ENCODE data around the gene NRM. TPM values are rescaled to one million over a fixed set of nuclear protein-coding genes. Genes with fewer than 3 reads are reported as not detected.

Gene NRM
- total RNA-seq, 1 experiment from 2014 or later = 16.7 TPM

DNA sequence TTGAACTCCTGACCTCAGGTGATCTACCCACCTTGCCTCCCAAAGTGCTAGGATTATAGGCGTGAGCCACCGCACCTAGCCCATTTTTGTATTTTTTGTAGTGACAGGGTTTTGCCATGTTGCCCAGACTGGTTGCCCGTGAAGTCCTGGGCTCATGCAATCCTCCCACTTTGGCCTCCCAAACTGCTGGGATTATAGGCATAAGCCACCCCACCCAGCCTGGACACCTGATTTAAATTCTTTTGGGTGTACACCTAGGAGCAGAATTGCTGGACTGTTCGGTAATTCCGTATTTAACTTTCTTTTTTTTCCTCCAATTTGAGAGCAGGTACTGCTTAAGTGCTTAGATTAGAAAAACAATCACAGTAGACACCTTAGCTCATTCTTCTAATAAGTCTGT, 5.6 kb upstream of the NRM start:
- DNase-seq (ENCODE audit: low read depth) = no peak
- in situ Hi-C loops (cut with HindIII; ENCODE audit: low pct_unique_long_range_greater_than_20kb, low sequenced_read_pairs) = no loop called here

DNA sequence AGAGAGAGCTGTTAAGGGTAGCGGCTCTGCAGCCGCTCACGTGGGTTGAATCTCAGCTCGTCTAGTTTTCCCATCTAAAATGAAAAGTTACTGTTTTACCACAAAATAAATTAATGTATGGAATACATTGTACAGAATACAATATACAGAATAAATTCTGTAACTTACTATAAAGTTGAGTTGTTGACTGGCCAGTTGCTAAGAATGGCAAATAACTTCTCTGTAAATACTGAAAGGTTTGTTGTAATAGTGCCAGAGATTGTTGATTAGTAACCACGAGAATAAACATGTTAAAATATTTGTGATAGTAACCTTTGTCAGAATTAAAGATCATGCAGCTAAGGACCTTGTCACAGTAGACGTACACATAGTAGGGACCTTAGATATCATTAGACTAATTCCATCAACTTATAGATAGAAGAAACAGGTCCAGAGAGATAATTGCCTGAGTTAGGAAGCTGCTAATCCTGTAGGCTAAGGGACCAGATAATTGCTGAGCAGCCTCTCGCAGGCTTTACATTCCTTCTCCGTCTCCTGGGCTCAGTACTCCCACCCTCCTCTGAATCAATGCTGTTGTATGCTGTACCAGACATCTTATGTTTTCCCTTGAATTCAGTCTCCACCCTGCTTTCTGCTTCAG, 544 bp upstream of the NRM start:
- in situ Hi-C loops (cut with HindIII; ENCODE audit: low pct_unique_long_range_greater_than_20kb, low sequenced_read_pairs) = no loop called here
- DNase-seq (ENCODE audit: low read depth) = peak; percentile 61

DNA sequence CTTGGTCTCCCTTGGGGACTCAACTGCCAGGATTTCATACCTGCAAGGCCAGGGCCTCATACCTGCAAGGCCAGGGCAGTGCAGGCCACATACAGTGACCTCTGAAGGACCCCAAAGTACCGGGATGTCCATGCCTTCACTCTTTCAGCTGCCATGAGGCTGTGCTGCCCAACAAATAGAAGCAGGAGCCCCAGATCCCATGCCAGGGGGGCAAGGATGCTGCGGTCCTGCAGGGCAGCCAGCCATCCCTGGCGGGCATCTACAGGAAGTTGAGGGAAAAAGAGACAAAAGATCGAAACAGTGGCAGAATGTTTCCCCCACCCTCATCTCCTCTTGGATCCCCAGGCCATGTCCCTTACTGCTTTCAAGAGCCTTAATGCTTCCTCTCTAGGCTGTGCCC, 799 bp downstream of the NRM start:
- no peak for DNase-seq (ENCODE audit: low read depth)
- in situ Hi-C loops (cut with HindIII; ENCODE audit: low pct_unique_long_range_greater_than_20kb, low sequenced_read_pairs) = no loop called here

DNA sequence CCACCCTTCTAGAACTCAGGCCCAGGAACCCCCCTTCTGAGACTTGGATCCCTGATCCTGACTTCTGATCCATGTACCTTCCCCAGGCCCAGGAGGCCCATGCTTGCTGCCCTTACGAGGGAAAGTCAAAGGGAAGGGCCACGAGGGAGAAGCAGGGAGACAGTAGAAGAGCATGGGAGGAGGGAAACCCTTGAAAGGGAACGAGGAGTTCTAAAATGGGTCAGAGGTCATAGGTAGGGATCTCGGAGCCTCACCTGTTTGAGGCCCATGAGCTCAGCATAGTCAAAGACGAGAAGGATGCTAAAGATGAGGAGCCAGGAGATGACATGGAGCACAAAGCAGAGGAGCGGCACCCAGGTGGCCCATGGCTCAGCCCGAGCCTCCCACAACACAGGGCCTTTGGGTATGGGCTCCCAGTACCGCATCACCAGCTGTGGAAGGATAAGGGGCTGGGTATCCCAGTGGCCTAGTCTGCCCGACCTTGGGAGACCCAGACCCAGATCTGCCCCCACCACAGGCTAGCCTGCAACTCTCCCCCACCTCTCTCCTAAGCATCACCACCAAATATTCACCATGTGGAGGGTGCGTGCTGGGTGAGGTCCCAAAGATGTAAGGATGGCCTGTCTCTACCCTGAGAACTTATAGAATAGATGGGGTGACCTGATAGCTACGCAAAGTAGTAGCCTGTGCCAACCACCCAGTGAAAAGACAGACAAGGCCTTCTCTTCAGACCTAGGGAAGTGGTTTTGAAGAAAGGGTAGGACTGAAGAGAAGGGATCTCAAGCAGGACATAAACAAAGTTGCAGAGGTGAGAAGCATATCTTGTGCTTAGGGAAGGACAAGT, 1.5 kb downstream of the NRM start:
- in situ Hi-C loops (cut with HindIII; ENCODE audit: low pct_unique_long_range_greater_than_20kb, low sequenced_read_pairs) = no loop called here

DNA sequence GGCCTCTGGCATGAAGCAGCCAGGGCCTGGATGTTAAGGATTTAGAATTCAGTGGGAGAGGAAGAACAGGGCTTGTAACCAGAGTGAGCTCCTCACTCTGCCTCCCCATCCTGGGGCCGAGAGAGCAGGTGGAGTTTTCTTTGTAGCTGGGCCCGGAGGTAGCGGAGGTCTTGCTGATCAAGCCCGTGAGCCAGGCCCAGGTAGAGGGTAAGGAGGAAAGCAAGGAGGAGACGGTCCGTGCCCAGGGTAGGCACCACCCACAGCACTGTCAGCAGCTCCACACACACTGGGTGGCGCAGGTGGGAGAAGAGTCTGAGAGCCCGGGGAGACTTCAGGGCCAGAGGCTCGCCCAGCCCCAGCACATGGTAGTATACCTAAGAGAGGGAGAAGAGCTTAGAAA, 2.2 kb downstream of the NRM start:
- no peak for DNase-seq (ENCODE audit: low read depth)
- in situ Hi-C loops (cut with HindIII; ENCODE audit: low pct_unique_long_range_greater_than_20kb, low sequenced_read_pairs) = no loop called here

More for the DNA sequence above, 1.5 kb downstream of the NRM start:
- DNase-seq (ENCODE audit: low read depth) = no peak

DNA sequence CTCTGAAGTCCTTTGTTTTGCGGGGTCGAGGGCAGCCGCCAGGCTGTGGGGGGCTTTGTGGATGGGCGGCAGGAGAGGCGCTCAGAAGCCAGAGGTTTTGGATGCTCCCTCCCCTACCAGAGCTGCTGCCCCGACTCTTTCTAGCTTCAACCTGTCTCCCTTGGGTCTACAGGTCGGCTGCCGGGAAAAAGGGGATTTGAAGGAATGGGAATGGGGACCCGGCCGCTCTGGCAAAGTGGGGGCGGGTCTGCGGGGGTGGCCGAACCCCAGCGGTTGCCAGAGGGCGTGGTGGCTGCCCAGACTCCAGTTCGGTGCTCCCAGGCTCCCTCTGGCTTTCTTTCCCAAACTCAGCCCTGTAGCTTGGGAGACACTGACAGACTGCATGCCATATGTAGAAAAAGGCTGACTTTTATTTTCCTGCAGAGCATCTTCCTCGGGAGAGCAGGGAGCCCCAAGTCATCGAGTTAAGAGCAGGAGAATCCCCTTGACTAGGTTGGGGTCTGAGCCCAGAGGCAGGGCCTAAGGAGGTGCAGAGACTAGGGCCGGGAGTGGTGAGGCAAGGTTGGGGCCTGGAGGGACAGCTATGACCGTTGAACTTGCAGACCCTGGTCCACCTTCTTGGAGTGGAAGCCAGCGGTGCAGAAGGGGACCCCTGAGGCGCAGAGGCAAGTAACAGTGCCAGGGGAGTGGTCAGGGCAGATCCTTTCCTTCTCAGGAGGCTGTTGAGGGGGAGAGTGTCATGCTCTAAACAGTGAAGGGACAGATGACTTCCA, 2.9 kb downstream of the NRM start:
- no peak for DNase-seq (ENCODE audit: low read depth)
- in situ Hi-C loops (cut with HindIII; ENCODE audit: low pct_unique_long_range_greater_than_20kb, low sequenced_read_pairs) = no loop called here

DNA sequence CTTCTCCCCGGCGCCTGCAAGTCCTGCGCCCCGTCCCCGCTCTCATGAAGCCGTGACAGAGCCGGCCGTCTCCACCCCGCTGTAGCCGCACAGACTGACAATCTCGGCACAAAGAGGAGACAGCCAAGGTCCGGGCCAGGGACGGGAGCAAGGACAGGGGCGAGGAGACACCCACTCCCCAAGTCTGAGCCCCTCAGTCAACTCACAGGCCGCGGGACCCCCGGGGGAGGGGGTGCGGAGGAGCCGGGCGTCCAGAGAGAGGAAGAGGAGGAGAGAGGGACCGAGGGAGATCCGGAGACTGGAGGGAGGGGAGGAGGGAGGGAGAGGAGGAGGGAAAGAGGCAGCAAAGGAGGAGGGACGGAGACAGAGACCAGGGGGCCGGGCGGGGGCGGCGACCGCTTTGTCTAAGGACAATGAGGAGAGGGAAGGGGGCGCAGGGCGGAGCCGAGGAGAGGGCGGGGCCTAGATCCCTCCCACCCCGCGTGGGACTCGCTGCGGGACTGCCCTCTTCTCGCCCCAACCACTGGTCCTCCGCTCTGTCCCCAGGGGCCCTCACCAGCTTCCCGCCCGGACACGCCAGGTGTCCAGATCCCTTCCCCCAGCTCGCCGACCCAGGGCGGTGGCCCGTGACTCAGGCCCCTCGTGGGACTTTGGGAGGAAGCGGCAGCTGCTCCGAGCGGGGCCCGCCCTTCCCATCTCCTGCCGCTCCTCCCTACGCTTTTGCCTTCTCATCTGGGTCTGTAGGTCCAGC, 3.7 kb downstream of the NRM start:
- DNase-seq (ENCODE audit: low read depth) = peak; percentile 99
- in situ Hi-C loops (cut with HindIII; ENCODE audit: low pct_unique_long_range_greater_than_20kb, low sequenced_read_pairs) = no loop called here

DNA sequence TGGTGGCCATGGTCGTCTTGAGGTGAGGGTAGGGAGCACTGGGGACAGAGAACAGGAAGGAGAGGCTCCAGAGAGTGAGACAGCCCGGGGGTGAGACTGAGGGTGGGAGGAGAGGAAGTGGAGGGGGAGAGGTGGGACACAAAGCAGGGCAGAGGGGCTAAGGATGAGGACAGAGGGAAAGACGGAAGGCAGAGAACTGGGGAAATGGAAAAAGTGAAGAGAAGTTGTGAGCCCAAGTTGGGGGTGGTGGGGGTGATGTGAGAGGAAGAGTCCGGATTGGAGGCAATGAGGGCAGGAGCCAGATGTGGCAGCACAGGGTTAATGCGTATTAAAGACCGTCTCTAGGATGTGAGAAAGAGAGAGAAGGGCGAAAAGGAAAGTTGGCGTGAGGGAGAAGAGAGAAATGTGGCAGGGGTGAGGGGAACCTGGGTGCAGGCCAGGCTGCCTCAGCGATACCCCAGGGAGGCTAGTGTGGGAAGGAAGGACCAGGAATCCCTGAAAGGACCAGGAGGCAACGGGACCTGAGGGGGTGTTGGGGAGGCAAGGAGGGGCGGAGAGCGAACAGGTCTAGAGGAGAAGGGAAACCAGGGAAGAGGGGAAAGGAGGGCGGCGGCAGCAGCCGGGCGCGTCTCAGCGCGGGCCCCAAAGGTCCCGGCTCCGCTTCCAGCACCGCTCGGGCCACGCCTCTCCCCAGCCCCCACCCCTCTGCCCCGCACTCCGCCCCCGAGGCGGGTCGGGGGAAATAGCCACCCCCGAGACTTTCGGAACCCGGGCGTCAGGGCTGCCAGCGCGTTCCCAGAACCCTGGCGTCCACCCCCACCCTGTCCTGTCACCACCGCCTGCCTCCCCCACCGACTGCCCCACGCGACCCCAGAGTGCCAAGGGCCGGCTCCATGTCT, 4.5 kb downstream of the NRM start, which contains the start of gene PPP1R18:
Gene PPP1R18 (minus strand): TSS at position 637 of the 899 bp plus-strand sequence. CDS start 627 bp downstream, at position 10.
- DNase-seq (ENCODE audit: low read depth) = peak; percentile 49

DNA sequence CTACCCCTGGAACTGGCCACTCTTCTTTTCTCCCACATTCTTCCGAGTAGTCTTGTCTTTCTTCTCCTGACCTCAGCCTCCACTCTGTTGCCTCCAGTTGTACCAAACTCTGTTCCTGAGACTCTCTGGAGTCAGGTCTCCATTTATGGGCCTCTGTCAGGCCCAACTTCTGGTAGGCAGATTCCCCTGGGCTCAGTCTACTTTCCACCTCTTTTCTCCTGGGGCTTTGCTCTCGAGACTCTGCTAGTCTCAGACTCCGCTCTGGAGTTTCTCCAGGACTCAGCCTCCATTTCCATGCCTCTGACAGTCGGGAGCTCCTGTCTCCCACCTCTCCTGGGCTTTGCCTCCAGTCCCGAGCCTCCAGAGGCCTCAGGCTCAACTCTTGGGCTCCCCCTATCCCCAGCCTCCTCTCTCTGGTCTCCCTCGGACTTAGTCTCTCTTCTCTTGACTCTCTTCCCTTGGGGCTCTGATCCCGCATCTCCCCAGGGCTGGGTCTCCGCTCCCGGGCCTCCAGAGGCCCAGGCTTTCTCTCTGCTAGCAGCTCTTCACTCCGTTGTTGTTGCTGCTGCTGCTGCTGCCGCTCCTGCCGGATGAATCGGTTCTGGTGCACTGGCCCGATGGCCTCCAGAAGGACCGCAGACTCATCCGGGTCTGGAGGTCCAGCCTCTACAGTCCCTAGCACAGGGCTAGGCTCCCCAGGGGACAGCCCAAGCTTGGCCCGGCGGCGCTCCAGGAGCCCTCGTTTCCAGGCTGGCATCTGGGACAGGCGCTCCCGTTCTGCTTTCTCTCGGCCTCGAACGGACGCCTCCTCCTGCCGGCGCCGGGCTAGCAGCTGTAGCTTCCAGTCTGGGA, 5.4 kb downstream of the NRM start:
- in situ Hi-C loops (cut with HindIII; ENCODE audit: low pct_unique_long_range_greater_than_20kb, low sequenced_read_pairs) = no loop called here
- no peak for DNase-seq (ENCODE audit: low read depth)

More for the DNA sequence above, 4.5 kb downstream of the NRM start, which contains the start of gene PPP1R18:
- in situ Hi-C loops (cut with HindIII; ENCODE audit: low pct_unique_long_range_greater_than_20kb, low sequenced_read_pairs) = no loop called here

DNA sequence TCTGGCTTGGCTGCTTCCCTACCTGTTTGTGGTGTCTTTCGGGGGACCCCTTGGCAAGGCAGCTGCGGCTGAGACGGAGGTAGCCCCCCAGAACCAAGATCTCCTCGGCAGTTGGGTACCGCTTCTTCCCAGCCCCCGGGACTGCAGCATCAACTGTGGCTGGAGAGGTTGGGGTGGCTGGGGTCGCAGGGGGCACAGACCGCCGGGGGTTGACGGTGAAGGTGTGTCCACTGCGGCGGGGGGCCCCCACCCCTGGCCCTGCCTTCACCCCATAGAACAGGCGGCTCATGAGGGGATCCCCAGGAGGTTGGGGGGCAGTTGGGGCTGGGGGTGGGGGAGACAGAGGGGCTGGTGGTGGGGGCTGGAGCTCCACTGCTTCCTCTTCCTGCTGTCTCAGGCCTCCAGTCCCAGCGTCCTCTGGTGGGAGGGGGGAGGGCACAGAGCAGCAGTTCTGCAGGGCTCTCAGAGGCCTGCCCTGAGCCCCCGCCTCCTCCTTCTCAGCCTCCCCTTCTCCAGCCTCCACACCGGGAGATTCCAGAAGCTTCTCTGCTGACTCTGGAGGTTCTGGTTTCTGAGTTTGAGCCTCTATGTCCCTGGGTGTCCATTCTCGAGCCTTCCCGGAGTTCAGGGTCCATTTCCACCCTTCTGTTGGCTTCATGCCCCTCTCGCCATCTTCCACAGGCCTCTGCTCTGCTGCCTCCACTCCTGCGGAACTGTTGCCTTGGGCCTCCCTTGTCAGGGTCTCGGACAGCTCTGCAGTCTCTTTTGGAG, 6.2 kb downstream of the NRM start:
- in situ Hi-C loops (cut with HindIII; ENCODE audit: low pct_unique_long_range_greater_than_20kb, low sequenced_read_pairs) = no loop called here
- DNase-seq (ENCODE audit: low read depth) = no peak

DNA sequence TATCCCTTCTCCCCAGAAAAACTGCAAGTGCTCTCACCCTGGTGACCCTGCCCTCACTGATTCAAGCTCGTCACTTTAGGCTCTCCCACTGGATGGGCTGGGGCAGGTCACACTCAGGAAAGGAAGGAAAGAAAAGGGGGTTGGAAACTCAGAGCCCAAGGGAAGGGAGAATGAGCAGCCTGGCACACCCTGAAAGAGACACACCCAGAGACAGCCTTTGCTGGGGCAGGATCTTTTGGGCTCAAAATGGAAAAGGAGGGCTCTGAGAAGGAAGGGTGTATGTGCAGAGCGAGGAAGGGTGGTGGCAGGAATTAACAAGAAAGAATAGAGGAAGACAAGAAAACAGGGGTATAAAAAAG, 6.8 kb downstream of the NRM start:
- no peak for DNase-seq (ENCODE audit: low read depth)
- in situ Hi-C loops (cut with HindIII; ENCODE audit: low pct_unique_long_range_greater_than_20kb, low sequenced_read_pairs) = no loop called here

DNA sequence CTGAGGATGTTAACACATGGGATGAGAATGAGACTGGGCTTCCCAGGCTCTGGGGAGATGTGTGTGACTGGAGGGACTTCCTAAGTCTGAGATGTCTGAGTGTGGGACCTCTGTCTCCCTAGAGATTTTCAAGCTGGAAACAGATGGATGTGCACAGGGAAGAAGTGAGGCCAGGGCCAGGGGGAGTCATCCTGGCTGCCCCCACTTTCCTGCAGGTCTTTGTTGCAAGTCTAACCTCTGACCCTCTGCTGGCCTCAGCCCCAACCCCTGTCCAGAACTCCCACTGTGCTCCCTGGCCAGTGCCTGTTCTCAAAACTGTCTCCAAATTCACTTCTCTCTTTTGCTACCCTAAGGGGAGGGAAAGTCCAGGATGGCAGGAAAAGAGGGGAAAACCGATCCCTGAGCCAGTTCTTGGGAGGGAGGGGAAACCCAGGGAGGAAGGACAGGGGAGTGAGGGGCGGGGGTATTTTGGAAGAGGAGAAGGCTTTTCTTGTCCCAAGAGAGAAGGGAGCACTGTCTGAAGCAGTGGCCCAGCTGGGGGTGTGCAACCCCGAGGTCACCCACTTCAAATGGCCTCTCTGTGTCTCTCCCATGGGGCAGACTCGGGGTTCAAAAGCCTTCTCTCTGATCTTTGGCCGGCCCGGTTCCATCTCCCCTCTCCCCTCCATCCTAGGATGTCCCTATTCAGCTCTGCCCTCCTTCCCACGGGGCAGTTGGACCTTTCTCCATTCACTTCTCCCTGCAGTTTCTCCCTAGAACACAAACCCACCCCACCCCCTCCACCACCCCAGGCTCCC, 7.4 kb downstream of the NRM start:
- DNase-seq (ENCODE audit: low read depth) = no peak
- in situ Hi-C loops (cut with HindIII; ENCODE audit: low pct_unique_long_range_greater_than_20kb, low sequenced_read_pairs) = no loop called here

DNA sequence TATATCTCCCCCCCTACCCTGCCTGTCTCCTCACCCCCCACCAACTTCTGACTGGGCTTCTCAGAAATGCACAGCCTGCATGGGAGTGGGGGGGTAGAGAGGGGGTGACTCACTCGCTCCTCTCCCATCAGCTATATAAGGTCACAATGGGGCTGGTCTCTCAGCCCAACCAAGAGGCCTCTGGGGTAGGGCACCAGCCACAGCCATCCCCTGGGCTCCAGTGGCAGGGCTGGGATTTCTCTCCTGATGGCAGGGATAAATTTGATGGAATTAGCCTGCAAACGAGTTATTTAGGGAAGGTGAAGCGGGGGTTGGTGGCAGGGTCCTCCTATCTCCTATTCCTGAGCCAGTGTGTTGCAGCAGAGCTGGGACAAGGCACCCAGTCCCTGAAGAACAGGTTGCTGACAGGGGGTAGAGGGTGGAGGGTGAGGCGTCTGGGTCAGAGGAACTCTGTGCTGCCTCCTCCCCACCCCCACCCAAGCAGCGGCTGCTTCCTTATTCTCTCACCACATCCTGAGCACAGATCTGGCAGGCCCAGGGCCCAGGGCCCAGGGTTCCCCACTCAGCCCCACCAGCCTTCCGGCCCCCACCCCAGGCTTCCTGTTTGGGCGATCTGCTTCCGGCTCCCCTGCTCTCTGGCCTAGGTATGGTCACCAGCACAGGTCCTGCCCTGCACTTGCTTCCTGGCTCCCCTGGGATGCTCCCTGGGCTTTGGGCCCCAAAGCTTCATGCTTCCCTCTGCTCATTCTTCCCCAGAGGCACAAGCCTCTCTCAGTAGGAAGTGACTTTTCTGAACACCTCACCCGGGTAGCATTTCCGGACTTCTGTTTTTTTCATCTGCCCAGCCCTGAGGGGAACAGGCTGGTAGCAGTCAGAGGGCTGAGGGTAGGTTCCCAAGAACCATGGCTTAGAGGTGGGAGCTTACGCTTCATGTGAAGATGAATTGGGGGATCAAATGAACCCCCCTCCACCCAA, 8.4 kb downstream of the NRM start:
- DNase-seq (ENCODE audit: low read depth) = peak; percentile 33
- in situ Hi-C loops (cut with HindIII; ENCODE audit: low pct_unique_long_range_greater_than_20kb, low sequenced_read_pairs) = no loop called here

DNA sequence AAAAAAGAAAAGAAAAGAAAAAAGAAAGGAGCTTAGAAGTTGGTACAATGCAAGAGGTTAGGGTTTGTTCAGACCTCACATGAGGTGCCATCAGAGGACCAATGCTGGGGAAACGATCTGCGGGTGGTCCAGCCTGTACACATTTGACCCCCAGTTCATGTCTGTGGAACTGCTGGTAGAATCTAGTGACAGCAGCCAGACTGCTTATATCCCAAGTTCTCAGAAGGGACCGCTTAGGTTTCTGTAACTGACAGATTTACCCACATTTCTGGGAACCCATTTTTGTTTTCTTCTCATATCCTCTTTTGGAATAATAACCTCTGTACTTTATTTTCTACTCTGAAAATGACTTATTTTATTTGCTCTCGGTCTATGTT, 9.0 kb downstream of the NRM start:
- no peak for DNase-seq (ENCODE audit: low read depth)
- in situ Hi-C loops (cut with HindIII; ENCODE audit: low pct_unique_long_range_greater_than_20kb, low sequenced_read_pairs) = no loop called here
